NCI-H446 treated with DMSO at 0.1 percent for 48 hours (cell line): ENCODE results near the gene GPBP1L1.
"Not testable (repeated sequence)": the region's sequence is repeated elsewhere in the genome, so short reads cannot be mapped to it uniquely, and the experiment has no call there.

Experiments
- DNase-seq: peaks from one replicate; lab custom pipeline; 2025; lab: John Stamatoyannopoulos, UW

GPBP1L1 gene

DNA sequence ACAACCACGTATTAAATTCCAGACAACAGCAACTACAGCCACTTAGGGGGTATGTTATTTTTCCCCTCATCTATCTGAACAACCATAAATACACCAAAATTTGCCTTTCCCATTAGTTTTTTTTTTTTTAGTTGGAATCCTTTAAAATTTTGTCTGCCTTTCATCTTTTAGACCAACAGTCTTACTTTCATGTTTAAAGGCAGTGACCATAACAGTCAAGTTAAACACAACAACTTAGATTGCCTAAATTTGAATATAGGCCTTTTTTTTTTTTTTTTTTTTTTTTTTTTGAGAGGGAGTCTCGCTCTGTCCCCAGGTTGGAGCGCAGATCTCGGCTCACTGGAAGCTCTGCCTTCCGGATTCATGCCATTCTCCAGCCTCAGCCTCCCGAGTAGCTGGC is 3.4 kb downstream of the GPBP1L1 start:
- DNase-seq, result no peak

DNA sequence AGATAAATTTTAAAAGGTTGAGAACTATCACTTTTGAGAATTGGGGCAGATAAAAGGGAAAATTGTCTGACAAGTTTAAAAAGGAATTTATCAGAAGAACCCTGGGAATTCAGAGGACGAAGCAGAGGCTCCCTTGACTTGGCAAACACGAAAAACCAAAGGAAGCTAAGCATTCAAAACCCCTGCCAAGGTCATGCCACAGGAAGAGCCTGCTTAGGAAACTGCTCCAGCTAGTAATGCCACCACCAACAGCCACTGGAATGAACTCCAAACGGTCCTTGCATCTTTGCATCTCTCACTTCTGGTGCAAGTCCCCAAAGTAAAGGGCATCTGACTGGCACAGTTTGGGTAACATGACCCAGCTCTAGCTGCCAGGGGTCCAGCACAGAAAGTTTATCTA is 7.2 kb downstream of the GPBP1L1 start:
- no peak for DNase-seq

DNA sequence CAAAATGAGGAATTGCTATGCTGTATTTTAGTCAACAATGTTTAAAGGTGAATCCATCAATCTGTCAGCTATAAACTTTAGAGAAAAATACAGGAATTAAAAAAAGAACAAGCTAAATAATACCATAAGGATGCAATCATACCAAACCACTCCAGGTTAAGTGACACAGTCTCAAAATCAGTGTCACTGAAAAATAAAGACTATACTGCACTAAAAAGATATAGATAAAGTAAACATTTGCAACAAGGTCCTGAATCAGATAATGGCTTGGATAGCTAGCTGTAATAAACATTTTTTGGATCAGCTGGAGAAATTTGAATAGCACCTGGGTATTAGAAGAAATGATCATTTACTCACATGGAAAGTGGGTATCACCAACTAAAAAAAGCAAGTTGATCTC is 7.8 kb downstream of the GPBP1L1 start:
- no peak for DNase-seq

DNA sequence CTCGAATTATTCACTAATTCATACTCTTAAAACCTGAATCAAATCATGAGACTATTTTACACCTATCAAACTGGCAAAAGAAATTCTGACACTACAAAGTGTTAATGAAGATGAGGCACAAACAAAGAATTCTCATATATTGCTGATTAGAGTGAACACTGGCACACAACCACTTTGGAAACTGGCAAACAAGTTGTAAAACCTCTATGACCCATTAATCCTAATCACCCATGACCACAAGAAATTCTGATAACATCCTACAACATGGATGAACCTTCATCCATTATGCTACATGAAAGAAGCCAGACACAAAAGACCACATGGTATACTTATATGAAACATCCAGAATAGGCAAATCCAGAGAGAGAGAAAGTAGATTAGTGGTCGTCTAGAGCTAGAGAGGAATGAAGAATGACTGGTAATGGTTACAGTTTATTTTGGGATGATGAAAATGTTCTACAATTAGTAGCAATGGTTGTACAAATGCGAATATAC is 8.5 kb downstream of the GPBP1L1 start:
- no peak for DNase-seq

DNA sequence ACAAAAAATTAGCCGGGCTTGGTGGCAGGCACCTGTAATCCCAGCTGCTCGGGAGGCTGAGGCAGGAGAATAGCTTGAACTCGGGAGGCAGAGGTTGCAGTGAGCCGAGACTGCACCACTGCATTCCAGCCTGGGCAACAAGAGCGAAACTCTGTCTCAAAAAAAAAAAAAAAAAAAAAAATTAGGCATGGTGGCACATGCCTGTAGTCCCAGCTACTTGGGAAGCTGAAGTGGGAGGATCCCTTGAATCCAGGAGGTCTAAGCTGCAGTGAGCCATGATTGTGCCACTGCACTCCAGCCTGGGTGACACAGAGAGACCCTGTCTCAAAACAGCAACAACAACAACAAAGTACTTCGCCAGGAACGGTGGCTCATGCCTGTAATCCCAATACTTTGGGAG is 9.8 kb downstream of the GPBP1L1 start:
- DNase-seq, result not testable (repeated sequence)

DNA sequence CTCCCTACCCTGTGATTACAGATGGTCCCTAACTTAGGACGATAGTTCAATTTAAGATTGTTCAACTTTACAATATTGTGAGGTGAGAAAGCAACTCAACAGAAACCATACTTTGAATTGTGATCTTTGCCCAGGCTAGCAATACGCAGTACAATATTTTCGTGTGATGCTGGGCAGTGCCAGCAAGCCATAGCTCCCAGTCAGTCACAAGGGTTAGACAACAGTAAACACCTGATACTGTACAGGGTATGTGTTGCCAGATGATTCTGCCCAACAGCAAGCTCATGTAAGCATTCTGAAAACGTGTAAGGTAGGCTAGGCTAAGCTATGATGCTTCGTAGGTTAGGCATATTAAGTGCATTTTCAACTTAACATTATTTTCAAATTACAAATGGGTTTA is 11.9 kb downstream of the GPBP1L1 start:
- no peak for DNase-seq

DNA sequence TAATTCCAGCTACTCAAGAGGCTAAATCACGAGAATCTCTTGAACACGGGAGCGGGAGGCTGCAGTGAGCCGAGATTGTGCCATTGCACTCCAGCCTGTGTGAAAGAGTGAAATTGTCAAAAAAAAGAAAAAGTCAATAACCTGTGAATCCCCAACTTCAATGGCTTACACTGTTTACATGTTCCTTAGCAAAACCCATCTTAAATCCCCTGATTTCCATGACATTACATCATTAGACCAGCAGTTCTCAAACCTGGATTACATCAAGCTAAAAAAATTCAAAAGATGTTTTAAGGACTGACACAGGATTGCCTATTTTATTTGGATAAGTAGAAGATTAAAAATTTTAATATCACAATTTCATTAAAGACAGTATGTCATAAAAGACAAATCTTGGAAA is 12.4 kb downstream of the GPBP1L1 start:
- no peak for DNase-seq

DNA sequence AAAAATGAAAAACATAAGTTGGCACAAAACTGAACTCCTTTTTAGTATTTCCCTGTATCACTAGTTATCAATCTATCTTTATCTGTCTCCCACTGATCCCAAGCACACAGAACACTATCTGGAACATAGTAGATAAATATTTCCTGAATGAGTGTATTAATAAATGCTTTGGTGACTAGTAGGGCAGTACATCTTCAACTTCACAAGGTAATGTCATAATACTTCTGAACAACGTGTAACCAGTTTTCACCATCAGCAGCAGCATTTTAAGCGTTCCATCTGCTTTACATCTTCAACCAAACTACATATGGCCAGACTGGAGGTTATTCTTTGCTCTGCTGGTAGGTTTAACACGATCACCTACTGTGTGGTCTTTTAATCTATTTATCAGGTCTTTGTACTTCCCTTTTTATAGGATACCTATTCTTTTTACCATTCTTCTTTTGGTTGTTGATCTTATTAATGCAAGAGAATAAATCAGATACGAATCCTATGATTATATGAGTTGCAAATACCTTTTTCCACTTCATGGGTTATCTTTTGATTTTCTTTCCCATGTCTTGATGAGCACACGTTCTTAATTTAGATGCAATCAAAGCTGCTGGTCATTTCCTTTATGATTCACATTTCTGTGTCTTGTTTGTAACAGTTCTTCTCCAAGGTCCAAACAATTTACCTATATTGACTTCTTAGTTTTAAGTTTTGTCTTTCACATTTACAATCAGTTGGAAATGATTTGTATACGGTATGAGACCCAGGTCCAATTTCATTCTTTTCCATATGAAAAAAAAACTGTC is 16.3 kb downstream of the GPBP1L1 start:
- DNase-seq, result no peak

DNA sequence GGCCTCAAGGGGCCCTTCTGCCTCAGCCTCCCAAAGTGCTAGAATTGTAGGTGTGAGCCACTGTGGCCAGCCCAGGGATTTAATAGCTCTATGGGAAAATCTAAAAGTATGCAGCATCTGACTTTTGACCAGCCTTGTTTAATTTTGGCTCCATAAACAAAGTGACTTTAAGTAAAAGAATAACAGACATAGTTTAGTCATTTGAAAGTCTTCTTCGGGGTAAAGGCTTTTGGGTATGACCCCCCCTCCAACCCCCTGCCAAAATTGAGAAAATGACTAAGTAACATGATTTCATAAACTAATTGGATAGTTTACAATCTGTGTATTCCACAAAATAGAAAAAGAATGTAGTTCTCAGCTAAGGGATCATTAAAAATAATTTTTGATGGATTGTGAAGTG is 17.0 kb downstream of the GPBP1L1 start:
- DNase-seq, result no peak

DNA sequence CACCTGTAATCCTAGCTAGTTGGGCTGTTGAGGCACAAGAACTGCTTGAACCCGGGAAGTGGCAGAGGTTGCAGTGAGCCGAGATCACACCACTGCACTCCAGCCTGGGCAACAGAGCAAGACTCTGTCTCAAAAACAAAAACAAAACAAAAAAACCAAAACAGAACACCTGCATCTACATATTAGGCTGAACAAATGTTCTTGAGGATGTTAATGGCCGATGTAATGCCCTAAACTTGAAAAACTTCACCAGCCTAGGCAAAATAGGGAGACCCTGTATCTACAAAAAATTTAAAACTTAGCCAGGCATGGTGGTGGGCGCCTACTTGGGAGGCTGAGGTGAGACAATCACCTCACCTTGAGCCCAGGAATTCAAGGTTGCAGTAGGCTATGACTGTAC is 17.8 kb downstream of the GPBP1L1 start:
- no peak for DNase-seq

DNA sequence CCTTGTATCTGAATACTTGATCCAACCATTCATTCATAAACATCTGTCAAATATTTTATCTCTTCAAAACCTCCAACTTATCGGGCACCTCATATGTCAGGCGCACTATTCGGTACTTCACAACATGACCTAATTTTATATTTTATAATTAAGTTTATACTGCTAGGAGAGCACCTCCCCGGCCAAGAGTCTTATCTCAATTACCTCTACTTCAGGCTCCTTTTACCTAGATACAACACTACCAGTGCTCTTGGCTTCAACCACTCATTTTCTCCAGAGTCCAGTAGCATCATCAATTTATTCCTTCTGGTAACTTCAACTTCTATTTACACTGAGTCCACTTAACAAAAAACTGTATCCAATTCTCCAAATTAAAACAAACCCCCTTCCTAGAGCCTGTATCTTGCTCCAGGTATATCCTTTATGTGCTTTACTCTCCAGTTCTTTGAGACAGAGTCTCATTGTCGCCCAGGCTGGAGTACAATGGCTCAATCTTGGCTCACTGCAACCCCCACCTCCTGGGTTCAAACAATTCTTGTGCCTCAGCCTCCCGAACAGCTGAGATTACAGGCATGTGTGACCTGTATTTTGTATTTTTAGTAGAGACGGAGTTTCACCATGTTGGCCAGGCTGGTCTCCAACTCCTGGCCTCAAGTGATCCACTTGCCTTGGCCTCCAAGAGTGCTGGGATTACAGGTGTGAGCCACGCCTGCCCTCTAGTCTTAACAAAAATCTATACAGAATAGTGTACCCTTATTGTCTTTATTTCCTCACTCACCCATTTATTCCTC is 18.8 kb downstream of the GPBP1L1 start:
- DNase-seq, result no peak

DNA sequence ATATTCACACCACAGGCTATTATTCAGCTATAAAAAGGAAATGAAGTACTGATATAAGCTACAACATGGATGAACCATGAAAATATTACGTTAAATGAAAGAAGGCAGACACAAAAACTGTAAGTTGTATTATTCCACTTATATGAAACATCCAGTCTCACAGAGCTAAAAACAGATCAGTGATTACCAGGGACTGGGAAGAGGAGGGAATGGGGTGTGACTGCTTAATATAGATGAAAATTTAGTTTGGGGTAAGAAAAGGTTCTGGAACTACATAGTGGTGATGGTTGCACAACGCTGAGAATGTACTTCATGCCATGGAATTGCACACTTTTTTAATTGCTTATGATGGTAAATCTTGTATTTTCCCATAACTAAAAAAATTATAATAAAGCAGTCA is 19.5 kb downstream of the GPBP1L1 start:
- DNase-seq, result no peak

DNA sequence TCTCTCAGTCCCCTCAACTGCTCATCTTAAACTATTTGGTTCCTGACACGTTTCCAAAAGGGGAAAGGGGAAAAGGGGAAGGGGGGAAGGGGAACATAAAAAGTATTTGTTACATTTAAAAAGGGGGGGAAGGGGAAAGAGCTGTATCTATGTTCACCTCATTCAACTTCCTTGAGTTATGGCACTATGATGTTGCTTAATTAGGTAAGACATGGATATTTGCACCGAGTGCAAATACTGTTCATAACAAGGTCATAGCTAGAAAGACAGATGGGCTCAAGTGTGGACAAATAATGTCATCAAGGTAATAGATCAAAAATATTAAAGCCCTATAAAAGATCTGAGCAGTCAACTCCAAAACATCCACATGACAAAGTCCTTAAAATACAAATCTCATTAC is 26.0 kb downstream of the GPBP1L1 start:
- no peak for DNase-seq

DNA sequence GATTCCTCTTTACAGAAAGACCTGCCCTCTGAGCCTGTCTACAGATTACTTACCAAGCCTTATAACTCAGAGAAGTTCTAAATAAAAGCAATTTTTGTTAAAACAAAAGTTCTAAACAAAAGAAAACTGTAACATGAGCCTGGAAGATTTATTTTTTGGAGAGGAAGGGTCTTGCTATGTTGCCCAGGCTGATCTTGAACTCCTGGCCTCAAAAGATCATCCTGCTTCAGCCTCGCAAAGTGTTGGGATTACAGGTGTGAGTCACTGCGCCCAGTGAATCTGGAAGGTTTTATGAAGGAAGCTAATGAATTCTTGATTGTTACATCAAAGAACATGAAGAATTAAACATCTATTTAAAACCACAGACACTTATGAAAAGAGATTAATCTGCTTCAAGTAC is 27.1 kb downstream of the GPBP1L1 start:
- DNase-seq, result no peak

DNA sequence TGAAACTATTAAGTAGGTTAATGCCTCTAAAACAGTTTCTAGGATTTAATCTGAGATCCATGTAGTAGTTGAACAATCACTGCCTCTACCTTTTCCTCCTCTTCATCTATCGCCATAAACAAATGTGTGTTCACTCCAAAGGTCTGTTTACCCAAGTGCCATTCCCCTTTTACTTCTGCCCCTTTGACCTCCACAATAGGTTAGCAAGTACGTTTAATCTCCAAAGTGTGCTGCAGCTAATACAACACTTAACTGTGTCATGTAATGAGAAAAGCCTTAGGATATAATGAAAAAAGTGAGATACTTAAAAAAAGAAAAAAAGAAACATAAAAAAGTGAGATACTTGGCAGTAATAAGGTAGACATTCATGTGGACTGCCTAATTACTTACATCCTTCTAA is 28.2 kb downstream of the GPBP1L1 start:
- DNase-seq, result no peak

DNA sequence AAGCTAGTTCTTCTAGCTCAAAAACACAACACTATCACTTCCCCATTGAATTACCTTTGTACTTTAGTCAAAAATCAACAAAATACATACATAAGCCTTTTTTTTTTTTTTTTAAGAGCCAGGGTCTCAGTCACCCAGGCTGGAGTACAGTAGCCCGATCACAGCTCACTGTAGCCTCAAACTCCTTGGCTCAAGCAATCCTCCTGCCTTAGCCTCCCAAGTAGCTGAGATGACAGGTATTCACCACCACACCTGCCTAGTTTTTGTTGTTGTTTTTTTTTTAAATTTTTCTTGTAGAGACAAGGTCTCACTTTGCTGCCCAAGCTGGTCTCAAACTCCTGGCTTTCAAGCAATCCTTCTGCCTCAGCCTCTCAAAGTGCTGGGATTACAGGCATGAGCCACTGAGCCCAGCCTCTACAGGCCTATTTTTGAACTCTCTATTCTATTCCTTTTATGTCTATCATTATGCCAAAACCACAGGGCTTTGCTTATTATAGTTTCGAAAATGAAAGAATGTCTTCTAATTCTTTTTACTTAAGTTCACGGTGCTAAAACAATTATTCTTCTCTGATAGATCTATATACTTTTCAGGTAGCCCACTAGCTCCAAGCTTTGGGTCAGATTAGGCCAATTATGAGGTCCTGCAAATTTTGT is 29.6 kb downstream of the GPBP1L1 start:
- no peak for DNase-seq

DNA sequence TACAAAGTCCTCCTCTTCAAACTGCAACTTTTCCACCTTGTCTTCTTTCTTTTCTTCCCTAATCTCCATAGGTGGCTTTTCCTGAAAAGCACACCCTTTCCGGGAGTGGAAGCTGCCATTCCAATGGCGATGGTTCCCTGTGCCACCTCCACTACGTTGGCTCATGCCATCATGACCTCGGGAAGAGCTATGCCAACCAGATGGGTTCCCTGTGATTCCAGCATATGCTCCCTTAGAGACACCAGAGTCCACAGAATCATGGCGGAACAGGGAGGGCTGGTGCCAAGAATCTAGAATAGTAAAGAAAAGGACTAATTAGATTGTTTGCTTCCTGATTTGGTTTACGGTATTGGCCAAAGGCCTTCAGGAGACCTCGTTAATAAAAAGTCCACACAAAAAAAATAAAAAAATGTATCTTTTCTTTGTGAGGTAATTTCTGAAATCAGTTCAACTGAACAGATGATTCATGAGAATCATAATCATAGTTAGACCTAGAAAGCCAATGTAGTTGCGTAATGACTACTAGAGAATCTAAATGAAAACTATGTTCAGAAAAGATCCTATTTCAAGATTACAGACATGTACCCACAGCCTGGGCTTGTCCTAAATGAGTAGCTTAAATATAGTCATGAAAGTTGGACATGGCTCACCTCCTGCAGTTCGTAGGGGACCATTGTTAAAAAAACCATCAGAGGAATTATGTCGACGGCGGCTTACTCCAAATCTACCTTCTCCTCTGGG is 31.6 kb downstream of the GPBP1L1 start:
- DNase-seq, result no peak

DNA sequence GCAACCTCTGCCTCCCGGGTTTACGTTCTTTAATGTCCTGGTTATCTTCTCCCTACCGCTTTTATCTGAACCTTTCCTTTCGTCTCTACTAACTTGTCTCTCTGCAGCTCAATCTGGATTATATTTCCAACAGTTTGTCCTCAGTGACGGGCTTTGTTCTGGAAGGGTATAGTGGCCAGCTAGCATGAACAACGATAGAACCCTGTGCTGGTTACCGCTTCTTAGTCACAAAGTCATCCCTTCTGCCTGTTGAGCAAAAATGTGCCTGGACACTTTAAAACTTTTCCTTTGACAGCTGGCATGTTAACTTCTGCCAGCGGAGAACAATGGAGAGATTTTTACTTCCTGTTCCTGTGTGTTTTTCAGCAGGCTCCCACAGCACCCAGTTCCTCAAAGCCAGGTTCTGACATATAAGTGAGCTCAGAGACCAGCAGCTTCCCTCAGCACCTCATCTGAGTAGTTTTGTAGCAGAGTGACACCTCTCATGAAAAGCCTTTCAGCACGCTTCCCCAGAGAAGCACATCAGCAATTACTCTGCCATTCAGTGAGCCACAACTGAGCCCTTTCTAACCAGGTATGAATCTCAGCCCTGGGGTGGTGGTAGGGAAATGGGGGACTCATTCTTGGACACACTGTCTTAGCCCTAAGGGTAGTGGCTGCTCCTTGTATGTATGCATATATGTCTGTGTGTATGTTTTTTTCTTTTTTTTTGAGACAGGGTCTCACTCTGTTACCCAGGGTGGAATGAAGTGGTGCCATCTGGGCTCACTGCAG is 38.9 kb downstream of the GPBP1L1 start:
- DNase-seq, result no peak

DNA sequence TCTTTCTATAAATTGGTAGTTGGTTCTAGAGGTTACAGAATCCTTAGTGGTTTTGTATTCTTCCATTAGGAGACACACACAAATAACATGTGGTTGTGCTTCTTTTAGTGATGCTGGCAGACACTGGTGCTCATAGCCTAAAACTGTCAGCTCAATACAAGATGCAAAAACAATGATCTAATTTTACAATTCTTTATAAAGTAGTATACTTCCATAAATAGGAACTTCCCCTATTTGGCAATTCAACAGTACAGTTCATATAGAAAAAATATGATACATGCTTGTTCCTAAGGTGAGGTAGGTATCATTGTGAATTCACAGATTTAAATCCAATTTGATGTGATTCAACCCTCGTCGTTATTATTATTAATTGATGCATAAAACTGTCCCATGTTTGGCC is 41.7 kb downstream of the GPBP1L1 start:
- DNase-seq, result no peak

DNA sequence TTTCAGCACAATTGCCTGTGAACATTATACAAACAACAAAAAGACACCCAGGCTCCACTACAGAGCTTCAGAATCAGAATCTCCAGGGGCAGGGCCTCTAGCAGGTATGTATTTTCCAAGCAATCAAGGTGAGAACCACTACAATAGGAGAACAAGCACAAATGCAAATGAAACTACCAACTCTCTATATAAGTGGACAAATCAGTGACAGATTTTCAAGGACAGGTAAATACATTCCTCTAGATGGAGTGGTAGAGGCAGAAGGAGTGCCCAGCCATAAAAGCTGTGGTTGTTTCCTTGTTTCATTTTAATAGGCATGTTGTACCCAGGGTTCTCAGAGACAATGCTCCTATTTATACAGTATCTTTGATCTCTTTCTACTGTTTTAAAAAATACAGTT is 42.4 kb downstream of the GPBP1L1 start:
- no peak for DNase-seq

DNA sequence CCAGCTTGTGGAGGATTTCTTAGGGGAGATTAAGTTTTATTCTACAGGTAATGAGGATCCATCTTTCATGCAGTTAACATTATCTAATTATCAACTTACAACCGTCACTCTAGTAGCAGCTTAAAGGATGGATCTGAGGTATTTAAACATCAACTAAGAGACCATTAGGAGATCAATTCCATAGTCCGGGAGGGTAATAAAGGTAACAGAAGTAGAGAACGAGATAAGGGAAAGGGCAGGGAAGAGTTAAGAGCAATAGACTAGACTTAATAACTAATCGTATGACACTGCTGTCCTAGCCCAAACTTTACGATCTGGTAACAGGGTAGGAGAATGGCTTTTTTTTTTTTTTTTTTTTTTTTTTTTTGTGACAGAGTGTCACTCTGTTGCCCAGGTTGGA is 43.0 kb downstream of the GPBP1L1 start:
- DNase-seq, result no peak
